Trophoblast cell (in vitro differentiated cells and primary cell): Measurements from ENCODE around the gene C9orf40.
A peak's percentile ranks its signal among the peaks of the same experiment; 100 is the strongest.

ENCODE experiments used
- DNase-seq, 2 donors: peaks; one replicate each; pipeline ENCODE4 v3.0.0-alpha.2; 2016
- H2AFZ ChIP-seq: 2 replicates; pipeline ENCODE4 v1.6.1; 2013; ENCODE audit warnings: low read length, moderate library complexity, mild to moderate bottlenecking; ENCODE audit not compliant: insufficient read depth, poor library complexity
- H2AK5ac ChIP-seq: 2 replicates; pipeline ENCODE4 v1.6.1; 2013; ENCODE audit warnings: mild to moderate bottlenecking, low read length
- H2BK120ac ChIP-seq: 2 replicates; pipeline ENCODE4 v1.6.1; 2013; ENCODE audit warnings: low read length, mild to moderate bottlenecking, moderate library complexity; ENCODE audit not compliant: insufficient read depth, poor library complexity
- H2BK12ac ChIP-seq: 2 replicates; pipeline ENCODE4 v1.6.1; 2013; ENCODE audit warnings: mild to moderate bottlenecking, low read length, moderate library complexity
- H2BK5ac ChIP-seq: 2 replicates; pipeline ENCODE4 v1.6.1; 2013; ENCODE audit warnings: low read length, low read depth, moderate library complexity, mild to moderate bottlenecking; ENCODE audit not compliant: poor library complexity
- H3K14ac ChIP-seq: 2 replicates; pipeline ENCODE4 v1.6.1; 2013; ENCODE audit warnings: mild to moderate bottlenecking, low read length
- H3K18ac ChIP-seq: 2 replicates; pipeline ENCODE4 v1.6.1; 2013; ENCODE audit warnings: mild to moderate bottlenecking, low read length
- H3K23ac ChIP-seq: 2 replicates; pipeline ENCODE4 v1.6.1; 2013; ENCODE audit warnings: low read length
- H3K27ac ChIP-seq: 2 replicates; pipeline ENCODE4 v1.5.1; 2013; ENCODE audit warnings: low read depth, mild to moderate bottlenecking, inconsistent platforms, low read length, moderate library complexity
- H3K27me3 ChIP-seq: 2 replicates; pipeline ENCODE4 v1.6.1; 2013; ENCODE audit warnings: inconsistent platforms, mild to moderate bottlenecking, low read length, moderate library complexity; ENCODE audit not compliant: insufficient read depth
- H3K36me3 ChIP-seq, 2 experiments: 1 replicate in 1 of 2; 2 replicates in 1 of 2; pipeline ENCODE4 v1.6.1; 2013; ENCODE audit warnings: low read length in 2 of 2, mild to moderate bottlenecking in 2 of 2, moderate library complexity in 1 of 2; ENCODE audit not compliant: insufficient read depth in 2 of 2, control insufficient read depth in 1 of 2
- H3K4ac ChIP-seq: 2 replicates; pipeline ENCODE4 v1.6.1; 2013; ENCODE audit warnings: low read depth, mild to moderate bottlenecking, low read length, moderate library complexity
- H3K4me1 ChIP-seq, 2 experiments: 1 replicate in 1 of 2; 2 replicates in 1 of 2; pipeline ENCODE4 v1.6.1; 2013; ENCODE audit warnings: low read length in 2 of 2, mild to moderate bottlenecking in 2 of 2, moderate library complexity in 1 of 2; ENCODE audit not compliant: insufficient read depth in 2 of 2, control insufficient read depth in 1 of 2
- H3K4me2 ChIP-seq: 2 replicates; pipeline ENCODE4 v1.6.1; 2013; ENCODE audit warnings: inconsistent platforms, mild to moderate bottlenecking, low read length, moderate library complexity
- H3K4me3 ChIP-seq: 2 replicates; pipeline ENCODE4 v1.5.1; 2013; ENCODE audit warnings: mild to moderate bottlenecking, low read depth, low read length, inconsistent platforms
- H3K79me1 ChIP-seq: one replicate; pipeline ENCODE4 v1.6.1; 2013; ENCODE audit warnings: low read length
- H3K79me2 ChIP-seq: 2 replicates; pipeline ENCODE4 v1.6.1; 2013; ENCODE audit warnings: low read length, mild to moderate bottlenecking; ENCODE audit not compliant: control insufficient read depth, insufficient read depth, poor library complexity
- H3K9ac ChIP-seq: 2 replicates; pipeline ENCODE4 v1.6.1; 2013; ENCODE audit warnings: mild to moderate bottlenecking, low read length
- H3K9me3 ChIP-seq: 2 replicates; pipeline ENCODE4 v1.6.1; 2013; ENCODE audit warnings: low read depth, mild to moderate bottlenecking, control low read depth, inconsistent platforms, low read length; ENCODE audit not compliant: insufficient read depth
- H4K12ac ChIP-seq: 2 replicates; pipeline ENCODE4 v1.6.1; 2013; ENCODE audit warnings: low read depth, mild to moderate bottlenecking, low read length, moderate library complexity
- H4K8ac ChIP-seq: 2 replicates; pipeline ENCODE4 v1.6.1; 2013; ENCODE audit warnings: low read depth, mild to moderate bottlenecking, low read length, moderate library complexity
- H4K91ac ChIP-seq: one replicate; pipeline ENCODE4 v1.6.1; 2013; ENCODE audit warnings: low read depth, mild to moderate bottlenecking, low read length, moderate library complexity
- WGBS: extraction: QIAGEN DNeasy Blood & Tissue Kit; methylation state at CpG from one replicate; pipeline ENCODE4 v1.1.7; 2013; ENCODE audit warnings: missing lambda C conversion rate; ENCODE audit not compliant: insufficient read length, insufficient coverage; ENCODE audit errors: extremely low coverage; 5-methylcytosine and 5-hydroxymethylcytosine counted together

The C9orf40 gene

GRCh38 chr9:74974558-74974957 is 21.8 kb upstream of the C9orf40 start:
- DNase-seq = no peak

GRCh38 chr9:74973714-74974113 is 21.0 kb upstream of the C9orf40 start:
- Histone ChIP-seq H2AK5ac (no peak overlapping the region), H3K79me1 (no peaks in the 10 kb centered on the region), H3K9me3 (no peaks in the 10 kb centered on the region)

More at GRCh38 chr9:74974558-74974957, 21.8 kb upstream of the C9orf40 start:
- no peak overlapping the region for H3K18ac ChIP-seq
- no peak overlapping the region for H2AK5ac ChIP-seq
- WGBS = no CpG with 5 or more reads among the region's 1 CpG
- H3K23ac ChIP-seq = no peak overlapping the region
- H3K4me2 ChIP-seq = no peak overlapping the region
- H3K9ac ChIP-seq = no peak overlapping the region
- no peaks in the 10 kb centered on the region for H3K9me3 ChIP-seq
- H4K91ac ChIP-seq = no peak overlapping the region
- H4K12ac ChIP-seq = no peak overlapping the region
- no peak overlapping the region for H3K27ac ChIP-seq
- no peak overlapping the region for H4K8ac ChIP-seq
- no peak overlapping the region for H3K4ac ChIP-seq
- H2BK5ac ChIP-seq = no peak overlapping the region
- H3K4me1 ChIP-seq = no peaks in the 10 kb centered on the region
- no peak overlapping the region for H2BK12ac ChIP-seq
- no peak overlapping the region for H2BK120ac ChIP-seq
- H3K79me2 ChIP-seq = no peaks in the 10 kb centered on the region
- H3K4me3 ChIP-seq = no peak overlapping the region
- no peaks in the 10 kb centered on the region for H3K27me3 ChIP-seq
- no peak overlapping the region for H3K14ac ChIP-seq
- H2AFZ ChIP-seq = no peak overlapping the region
- H3K36me3 ChIP-seq = peaks cover 2% of the 10 kb centered on the region in 2 experiments
- no peaks in the 10 kb centered on the region for H3K79me1 ChIP-seq

GRCh38 chr9:74963056-74963455 is 10.3 kb upstream of the C9orf40 start:
- no peak overlapping the region for H2BK5ac ChIP-seq
- no peaks in the 10 kb centered on the region for H3K9me3 ChIP-seq
- H3K18ac ChIP-seq = no peak overlapping the region
- no peak overlapping the region for H3K4me3 ChIP-seq
- no peak overlapping the region for H3K4me2 ChIP-seq
- no peak overlapping the region for H3K9ac ChIP-seq
- H3K14ac ChIP-seq = no peak overlapping the region
- no CpG with 5 or more reads among the region's 2 CpGs for WGBS
- no peak overlapping the region for H2AK5ac ChIP-seq
- H4K8ac ChIP-seq = no peak overlapping the region
- no peak overlapping the region for H3K27ac ChIP-seq
- no peaks in the 10 kb centered on the region for H3K27me3 ChIP-seq
- no peaks in the 10 kb centered on the region for H3K79me2 ChIP-seq
- no peaks in the 10 kb centered on the region for H3K79me1 ChIP-seq
- peaks cover 0 to 2% of the 10 kb centered on the region in 2 experiments for H3K4me1 ChIP-seq
- DNase-seq = no peak
- H2BK120ac ChIP-seq = no peak overlapping the region
- H3K23ac ChIP-seq = no peak overlapping the region
- H2AFZ ChIP-seq = no peak overlapping the region
- H2BK12ac ChIP-seq = no peak overlapping the region
- H3K4ac ChIP-seq = no peak overlapping the region
- no peak overlapping the region for H4K12ac ChIP-seq
- no peak overlapping the region for H4K91ac ChIP-seq
- H3K36me3 ChIP-seq = no peaks in the 10 kb centered on the region

More at GRCh38 chr9:74973714-74974113, 21.0 kb upstream of the C9orf40 start:
- Histone ChIP-seq H3K4ac (no peak overlapping the region), H2AFZ (no peak overlapping the region), H3K18ac (no peak overlapping the region), H3K4me2 (no peak overlapping the region), H4K12ac (no peak overlapping the region), H3K27me3 (no peaks in the 10 kb centered on the region), H2BK5ac (no peak overlapping the region), H3K23ac (no peak overlapping the region), H3K79me2 (no peaks in the 10 kb centered on the region), H3K4me1 (no peaks in the 10 kb centered on the region), H3K14ac (no peak overlapping the region), H4K8ac (no peak overlapping the region), H3K27ac (no peak overlapping the region), H3K4me3 (no peak overlapping the region), H4K91ac (no peak overlapping the region), H2BK12ac (no peak overlapping the region), H3K9ac (no peak overlapping the region), H3K36me3 (peaks cover 2% of the 10 kb centered on the region in 2 experiments), H2BK120ac (no peak overlapping the region)
- no peak for DNase-seq

- no peak overlapping the region for H3K14ac ChIP-seq
- peak; percentile 79 to 91 for DNase-seq
- no peak overlapping the region for H2BK5ac ChIP-seq
- H3K4me1 ChIP-seq = peaks cover 0 to 2% of the 10 kb centered on the region in 2 experiments
- WGBS = no CpG with 5 or more reads among the region's 1 CpG
- H3K27ac ChIP-seq = peak overlapping the region; percentile 63
- no peak overlapping the region for H3K9ac ChIP-seq
- H3K4ac ChIP-seq = no peak overlapping the region
- no peak overlapping the region for H2BK120ac ChIP-seq
- no peaks in the 10 kb centered on the region for H3K79me1 ChIP-seq
- no peaks in the 10 kb centered on the region for H3K79me2 ChIP-seq
- no peaks in the 10 kb centered on the region for H3K36me3 ChIP-seq
- no peak overlapping the region for H3K4me2 ChIP-seq
- no peaks in the 10 kb centered on the region for H3K9me3 ChIP-seq
- H4K12ac ChIP-seq = no peak overlapping the region
- H3K4me3 ChIP-seq = no peak overlapping the region
- H2AK5ac ChIP-seq = no peak overlapping the region
- H3K23ac ChIP-seq = no peak overlapping the region
- H3K27me3 ChIP-seq = no peaks in the 10 kb centered on the region
- no peak overlapping the region for H4K91ac ChIP-seq
- no peak overlapping the region for H2AFZ ChIP-seq
- no peak overlapping the region for H3K18ac ChIP-seq
- no peak overlapping the region for H4K8ac ChIP-seq
- no peak overlapping the region for H2BK12ac ChIP-seq
These were observed 8.8 kb upstream of the C9orf40 start for GRCh38 chr9:74961496-74961895.
